GM12874 (cell line): Measurements from ENCODE around the gene RFXANK.

Source experiments
- CTCF ChIP-seq: IDR thresholded peaks from 2 replicates; pipeline ENCODE4 v1.5.1; 2011; ENCODE audit warnings: low read depth, mild to moderate bottlenecking, control low read depth, low read length, moderate library complexity; ENCODE audit not compliant: insufficient read depth

Gene RFXANK

GRCh38 chr19:19250196-19250801 is 58.2 kb downstream of the RFXANK start:
- no peak for TF ChIP-seq CTCF
